Amniotic epithelial cell (primary cell): Measurements from ENCODE around the gene TIMM50.

Experiments
- DNase-seq: peaks from one replicate; pipeline ENCODE4 v3.0.0-alpha.2; 2010; ENCODE audit warnings: low read depth

Gene TIMM50

GRCh38 chr19:39500543-39500942, 19.9 kb downstream of the TIMM50 start:
- no peak for DNase-seq

DNA sequence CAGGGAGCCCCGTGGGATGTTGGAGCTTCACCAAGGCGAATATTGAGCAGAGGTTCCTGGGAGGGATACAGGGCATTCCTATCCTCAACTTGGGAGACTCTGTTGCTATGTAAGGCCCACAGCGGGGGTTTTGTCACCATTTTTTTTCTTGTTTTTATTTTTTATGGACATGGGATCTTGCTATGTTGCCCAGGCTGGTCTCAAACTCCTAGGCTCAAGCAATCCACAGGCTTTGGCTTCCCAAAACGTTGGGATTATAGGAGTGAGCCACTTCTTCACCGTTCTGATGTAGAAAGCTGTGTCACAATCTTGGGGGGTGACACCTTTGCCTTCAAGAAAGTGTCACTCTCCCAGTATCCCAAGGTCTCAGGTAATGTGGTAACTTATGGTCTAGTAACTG, 20.7 kb downstream of the TIMM50 start:
- no peak for DNase-seq

- peak; percentile 59 for DNase-seq
Observed at GRCh38 chr19:39502640-39503417, 22.2 kb downstream of the TIMM50 start.

DNA sequence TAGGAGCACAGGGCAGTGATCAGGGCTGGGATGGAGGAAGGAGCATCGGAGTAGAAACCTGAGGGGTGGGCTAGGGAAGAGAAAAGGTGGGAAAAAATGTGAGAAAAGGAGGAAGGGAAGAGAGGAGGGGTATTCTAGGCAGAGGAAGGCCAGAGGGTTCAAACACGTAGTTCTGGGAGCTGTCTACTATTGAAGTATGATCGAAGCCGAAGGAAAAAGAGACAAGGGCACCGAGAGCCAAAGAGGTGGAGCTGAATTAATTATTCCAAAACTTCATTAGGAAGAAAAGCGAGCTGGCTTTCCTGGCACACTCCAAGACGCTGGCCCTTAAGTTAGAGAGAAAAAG, 25.9 kb downstream of the TIMM50 start:
- no peak for DNase-seq

GRCh38 chr19:39506944-39507714, 26.5 kb downstream of the TIMM50 start:
- DNase-seq: peak; percentile 58

DNA sequence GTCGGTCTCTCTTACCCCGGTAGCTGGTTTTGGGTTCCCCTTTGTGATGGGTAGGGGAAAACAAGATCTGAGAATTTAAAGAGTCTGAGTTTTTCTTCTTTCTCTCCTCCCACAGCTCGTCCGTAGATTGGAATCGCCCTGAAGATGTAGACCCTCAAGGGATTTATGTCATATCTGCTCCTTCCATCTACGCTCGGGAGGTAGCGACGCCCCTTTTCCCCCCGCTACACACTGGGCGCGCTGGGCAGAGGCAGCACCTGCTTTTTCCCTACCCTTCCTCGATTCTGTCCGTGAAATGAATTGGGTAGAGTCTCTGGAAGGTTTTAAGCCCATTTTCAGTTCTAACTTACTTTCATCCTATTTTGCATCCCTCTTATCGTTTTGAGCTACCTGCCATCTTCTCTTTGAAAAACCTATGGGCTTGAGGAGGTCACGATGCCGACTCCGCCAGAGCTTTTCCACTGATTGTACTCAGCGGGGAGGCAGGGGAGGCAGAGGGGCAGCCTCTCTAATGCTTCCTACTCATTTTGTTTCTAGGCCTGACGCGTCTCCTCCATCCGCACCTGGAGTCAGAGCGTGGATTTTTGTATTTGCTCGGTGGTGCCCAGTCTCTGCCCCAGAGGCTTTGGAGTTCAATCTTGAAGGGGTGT, 27.2 kb downstream of the TIMM50 start:
- DNase-seq: no peak

GRCh38 chr19:39508629-39509028, 28.0 kb downstream of the TIMM50 start:
- no peak for DNase-seq

DNA sequence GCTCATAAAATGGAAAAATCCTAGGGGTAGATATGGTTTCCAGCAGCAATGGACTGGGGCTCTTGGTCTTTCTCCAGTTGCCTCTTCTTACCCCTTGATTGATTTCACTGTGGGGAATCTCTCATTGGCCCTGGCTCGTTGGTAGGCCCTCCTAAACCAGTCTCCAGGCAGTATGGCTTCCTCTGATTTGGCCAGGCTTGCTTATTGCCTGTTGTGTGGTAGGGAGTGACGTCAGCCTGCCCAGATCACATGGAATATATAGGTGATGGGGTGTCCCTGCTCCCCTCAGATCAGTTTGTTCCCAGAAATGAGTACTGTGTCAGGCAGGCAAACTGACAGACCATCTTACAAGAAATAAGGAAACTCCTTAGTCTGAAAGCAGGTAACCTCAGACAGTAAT, 28.6 kb downstream of the TIMM50 start:
- DNase-seq: no peak

- DNase-seq: no peak
Observed at GRCh38 chr19:39512988-39513387, 32.4 kb downstream of the TIMM50 start.

DNA sequence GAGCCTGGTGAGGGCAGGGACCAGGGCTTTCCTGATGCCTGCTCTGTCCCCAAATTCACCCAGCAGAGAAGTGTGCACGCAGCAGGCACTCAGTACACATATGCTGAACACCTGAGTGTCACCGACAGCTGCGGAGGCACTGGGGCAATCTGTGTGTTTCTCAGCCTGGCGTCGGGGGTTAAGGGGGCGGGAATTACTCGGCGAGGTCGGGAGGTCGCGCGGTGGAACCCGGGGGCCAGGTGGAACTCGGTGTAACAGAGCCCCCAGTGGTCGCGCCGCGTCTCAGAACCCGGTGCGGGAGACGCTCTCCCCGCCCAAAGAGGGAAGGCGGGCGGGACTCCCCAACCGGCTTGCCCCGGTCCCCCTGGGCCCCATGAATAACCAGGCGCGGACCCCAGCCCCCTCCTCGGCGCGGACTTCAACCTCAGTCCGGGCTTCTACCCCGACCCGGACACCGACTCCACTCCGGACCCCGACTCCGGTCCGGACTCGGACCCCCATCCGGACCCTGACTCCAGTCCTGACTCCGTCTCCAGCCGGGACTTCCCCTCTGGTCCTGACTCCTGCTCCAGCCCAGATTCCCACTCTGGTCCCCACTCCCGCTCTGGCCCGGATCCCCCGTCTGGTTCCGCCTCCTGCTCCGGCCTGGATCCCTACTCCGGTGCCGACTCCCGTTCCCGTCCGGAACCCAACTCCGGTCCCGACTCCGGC, 34.4 kb downstream of the TIMM50 start, which contains the start of gene SELENOV:
SELENOV (plus strand) TSS at position 300 of the 711 bp plus-strand sequence; CDS start at position 374, 74 bp downstream.
- DNase-seq: no peak

DNA sequence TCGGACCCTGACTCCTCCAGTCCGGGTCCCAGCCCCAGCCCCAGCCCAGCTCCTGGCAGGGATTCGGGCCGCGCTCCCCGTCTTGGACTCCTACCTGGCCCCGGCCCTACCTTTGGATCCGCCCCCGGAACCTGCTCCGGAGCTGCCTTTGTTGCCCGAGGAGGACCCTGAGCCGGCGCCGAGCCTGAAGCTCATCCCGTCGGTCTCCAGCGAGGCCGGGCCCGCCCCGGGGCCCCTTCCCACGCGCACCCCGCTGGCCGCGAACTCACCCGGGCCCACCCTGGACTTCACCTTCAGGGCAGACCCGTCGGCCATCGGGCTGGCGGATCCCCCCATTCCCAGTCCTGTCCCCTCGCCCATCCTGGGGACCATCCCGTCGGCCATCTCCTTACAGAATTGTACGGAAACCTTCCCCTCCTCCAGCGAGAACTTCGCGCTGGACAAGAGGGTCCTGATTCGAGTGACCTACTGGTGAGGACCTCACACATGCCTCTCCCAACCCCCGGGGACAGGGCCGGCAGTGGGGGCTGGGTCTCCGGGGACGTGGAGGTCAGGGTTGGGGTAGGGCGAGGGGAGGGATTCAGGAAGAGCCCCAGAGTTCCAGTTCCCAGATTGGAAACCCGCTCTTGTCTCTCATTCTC, 35.0 kb downstream of the TIMM50 start:
- DNase-seq: no peak

DNA sequence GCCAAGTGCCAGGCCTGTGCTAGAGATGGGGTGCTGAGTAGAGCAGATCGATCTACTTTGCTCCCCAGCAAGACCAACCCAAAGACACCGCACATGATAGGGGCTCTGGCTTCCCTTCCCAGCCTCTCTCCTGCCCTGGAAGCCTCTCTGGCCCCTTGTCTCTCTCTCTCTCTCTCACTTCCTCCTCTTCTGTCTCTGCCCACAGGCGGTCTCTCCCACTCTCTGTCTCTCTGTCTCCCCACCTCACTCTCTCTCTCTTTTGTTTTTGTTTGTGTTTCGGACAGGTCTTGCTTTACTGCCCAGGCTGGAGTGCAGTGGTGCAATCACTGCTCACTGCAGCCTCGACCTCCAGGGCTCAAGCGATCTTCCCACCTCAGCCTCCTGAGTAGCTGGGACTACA, 35.6 kb downstream of the TIMM50 start:
- DNase-seq: no peak

- DNase-seq: no peak
Observed at GRCh38 chr19:39517432-39517831, 36.8 kb downstream of the TIMM50 start.

- no peak for DNase-seq
Observed at GRCh38 chr19:39518458-39518857, 37.8 kb downstream of the TIMM50 start.

GRCh38 chr19:39518975-39519374, 38.3 kb downstream of the TIMM50 start:
- no peak for DNase-seq

DNA sequence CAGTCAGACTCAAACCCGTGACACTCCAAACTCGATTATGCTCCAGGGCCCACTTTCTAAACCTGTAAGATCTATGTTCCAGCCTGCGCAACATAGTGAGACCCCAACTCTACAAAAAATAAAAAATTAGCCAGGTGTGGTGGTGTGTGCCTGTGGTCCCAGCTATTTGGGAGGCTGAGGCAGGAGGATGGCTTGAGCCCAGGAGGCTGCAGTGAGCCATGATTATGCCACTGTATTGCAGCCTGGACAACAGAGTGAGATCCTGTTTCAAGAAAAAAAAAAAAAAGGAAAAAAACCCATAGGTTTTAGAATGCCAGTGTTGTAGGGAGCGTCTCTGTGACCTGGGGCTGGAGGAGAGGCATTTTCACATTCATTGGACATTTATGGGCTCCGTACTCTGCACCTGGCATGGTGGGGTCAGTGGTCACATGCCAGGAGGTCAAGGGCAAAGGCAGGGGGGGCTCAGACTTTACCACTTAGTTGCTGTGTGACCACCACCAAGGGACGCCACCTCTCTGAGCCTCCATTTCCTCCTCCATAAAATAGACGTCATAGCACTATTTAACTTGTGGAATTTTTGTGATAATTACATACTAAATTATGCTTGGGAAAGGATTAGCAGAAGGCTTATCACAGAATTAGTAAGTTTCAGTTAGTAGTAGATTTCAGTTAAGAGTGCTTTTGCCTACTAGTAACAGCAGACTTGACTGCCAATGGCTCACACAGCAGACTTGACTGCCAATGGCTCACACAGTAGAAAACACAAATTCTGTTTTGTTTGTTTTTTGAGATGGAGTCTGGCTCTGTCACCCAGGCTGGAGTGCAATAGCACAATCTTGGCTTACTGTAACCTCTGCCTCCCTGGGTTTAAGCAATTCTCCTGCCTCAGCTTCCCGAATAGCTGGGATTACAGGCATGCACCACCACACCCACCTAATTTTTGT, 40.2 kb downstream of the TIMM50 start:
- no peak for DNase-seq

- no peak for DNase-seq
Observed at GRCh38 chr19:39524495-39524894, 43.9 kb downstream of the TIMM50 start.

DNA sequence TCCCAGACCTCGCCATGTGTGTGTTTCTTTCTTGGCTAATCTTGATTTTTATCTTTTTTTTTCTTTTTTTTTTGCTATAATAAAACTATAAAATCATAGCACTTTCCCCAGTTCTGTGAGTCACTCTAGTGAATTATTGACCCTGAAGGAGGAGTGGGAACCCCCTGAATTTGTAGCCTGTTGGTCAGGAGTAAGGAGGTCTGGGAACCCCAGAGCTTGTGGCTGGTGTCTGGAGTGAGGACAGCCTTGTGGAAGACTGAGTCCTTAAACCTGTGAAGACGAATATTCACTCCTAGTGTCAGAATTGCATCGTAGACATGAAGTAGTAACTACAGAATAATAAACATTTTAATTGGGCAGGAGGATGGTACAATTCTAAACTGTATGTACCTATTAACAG, 44.6 kb downstream of the TIMM50 start:
- no peak for DNase-seq

- peak; percentile 5 for DNase-seq
Observed at GRCh38 chr19:39531834-39532232, 51.2 kb downstream of the TIMM50 start.

GRCh38 chr19:39532233-39533002, 51.8 kb downstream of the TIMM50 start, which contains the start of gene EID2B:
TSS of gene EID2B (minus strand) at chr19:39532852. CDS start at chr19:39532802, 50 bp downstream.
- DNase-seq: peak; percentile 88
